Measurements from ENCODE around the gene WDR64. TPM values are rescaled to one million over a fixed set of nuclear protein-coding genes. Genes with fewer than 3 reads are reported as not detected.

Gene WDR64
- total RNA-seq, 1 experiment from 2014 or later: not detected

DNA sequence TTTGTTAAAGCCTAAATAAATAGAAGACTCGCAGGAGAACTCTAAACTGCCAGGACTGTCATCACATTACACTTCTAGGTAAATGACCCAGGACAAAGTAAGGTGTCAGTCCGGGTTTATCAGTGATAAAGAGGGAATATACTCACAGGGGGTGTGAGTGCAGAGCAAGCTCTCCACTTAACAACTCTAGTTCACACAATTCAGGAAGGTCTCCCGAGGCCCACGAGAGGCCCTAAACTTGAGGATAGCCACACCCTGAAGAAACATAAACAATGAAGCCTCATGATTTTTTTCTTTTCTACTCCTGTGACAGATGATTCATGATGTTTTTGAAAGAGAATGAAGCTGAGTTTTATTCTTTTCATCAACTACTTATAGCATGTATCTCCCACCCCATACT is 130.3 kb downstream of the WDR64 start:
- Histone ChIP-seq H3K9me3 (ENCODE audit: low read depth, low read length, poor library complexity, severe bottlenecking) (no peaks in the 10 kb centered on the region), H3K27ac (ENCODE audit: low read depth, low read length, poor library complexity, severe bottlenecking) (no peak overlapping the region), H3K36me3 (ENCODE audit: insufficient read depth, low read length, poor library complexity, severe bottlenecking) (no peaks in the 10 kb centered on the region), H3K27me3 (replicated peaks; ENCODE audit: insufficient read depth, low read depth, low read length, poor library complexity) (no peaks in the 10 kb centered on the region), H3K4me3 (ENCODE audit: low read depth, low read length, poor library complexity, severe bottlenecking) (no peak overlapping the region), H3K4me1 (ENCODE audit: insufficient read depth, low read length, poor library complexity, severe bottlenecking) (no peaks in the 10 kb centered on the region)
- ChIA-PET POLR2A (ENCODE audit: low non-redundant PET) (no interaction called here), CTCF (no interaction called here)
- BruUV-seq (replicated peaks): no TSS peak
- no peak for TF ChIP-seq EZH2 (IDR thresholded peaks at IDR 0.05; ENCODE audit: borderline replicate concordance, low read depth, low read length, poor library complexity, severe bottlenecking)
- TF ChIP-seq, protein P1, sequence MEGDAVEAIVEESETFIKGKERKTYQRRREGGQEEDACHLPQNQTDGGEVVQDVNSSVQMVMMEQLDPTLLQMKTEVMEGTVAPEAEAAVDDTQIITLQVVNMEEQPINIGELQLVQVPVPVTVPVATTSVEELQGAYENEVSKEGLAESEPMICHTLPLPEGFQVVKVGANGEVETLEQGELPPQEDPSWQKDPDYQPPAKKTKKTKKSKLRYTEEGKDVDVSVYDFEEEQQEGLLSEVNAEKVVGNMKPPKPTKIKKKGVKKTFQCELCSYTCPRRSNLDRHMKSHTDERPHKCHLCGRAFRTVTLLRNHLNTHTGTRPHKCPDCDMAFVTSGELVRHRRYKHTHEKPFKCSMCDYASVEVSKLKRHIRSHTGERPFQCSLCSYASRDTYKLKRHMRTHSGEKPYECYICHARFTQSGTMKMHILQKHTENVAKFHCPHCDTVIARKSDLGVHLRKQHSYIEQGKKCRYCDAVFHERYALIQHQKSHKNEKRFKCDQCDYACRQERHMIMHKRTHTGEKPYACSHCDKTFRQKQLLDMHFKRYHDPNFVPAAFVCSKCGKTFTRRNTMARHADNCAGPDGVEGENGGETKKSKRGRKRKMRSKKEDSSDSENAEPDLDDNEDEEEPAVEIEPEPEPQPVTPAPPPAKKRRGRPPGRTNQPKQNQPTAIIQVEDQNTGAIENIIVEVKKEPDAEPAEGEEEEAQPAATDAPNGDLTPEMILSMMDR (conservative IDR thresholded peaks at IDR 0.05; ENCODE audit: low read depth, low read length): no peak
- no peak for DNase-seq (ENCODE audit: low spot score)
- intact Hi-C loops (cut with micrococcal nuclease; ENCODE audit: unreplicated experiment): no loop called here

DNA sequence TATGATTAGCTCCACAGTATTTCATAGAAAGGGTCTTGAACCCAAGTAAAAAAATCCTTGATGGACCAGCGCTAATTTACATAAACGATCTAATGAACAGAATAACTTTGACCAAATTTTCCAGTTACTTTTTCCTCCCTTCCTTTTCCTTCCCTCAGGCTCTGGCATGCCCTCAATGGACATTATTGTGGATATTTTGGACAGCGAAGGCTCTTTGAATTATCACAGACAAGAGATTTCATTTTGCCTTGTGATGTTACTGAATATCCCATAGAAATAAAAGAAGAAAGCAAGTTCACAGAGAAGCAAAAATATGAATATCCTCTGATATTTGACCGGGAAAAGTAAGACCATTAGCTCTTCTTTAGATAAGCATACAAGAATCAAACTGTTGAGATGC is 135.6 kb downstream of the WDR64 start:
- H3K4me3 ChIP-seq (ENCODE audit: low read depth, low read length, poor library complexity, severe bottlenecking): no peak overlapping the region
- CTCF ChIA-PET: no interaction called here
- TF ChIP-seq, protein P1 (conservative IDR thresholded peaks at IDR 0.05; ENCODE audit: low read depth, low read length): no peak
- TF ChIP-seq EZH2 (IDR thresholded peaks at IDR 0.05; ENCODE audit: borderline replicate concordance, low read depth, low read length, poor library complexity, severe bottlenecking): no peak
- H3K9me3 ChIP-seq (ENCODE audit: low read depth, low read length, poor library complexity, severe bottlenecking): no peaks in the 10 kb centered on the region
- DNase-seq (ENCODE audit: low spot score): no peak
- H3K36me3 ChIP-seq (ENCODE audit: insufficient read depth, low read length, poor library complexity, severe bottlenecking): no peaks in the 10 kb centered on the region
- no peak overlapping the region for H3K27ac ChIP-seq (ENCODE audit: low read depth, low read length, poor library complexity, severe bottlenecking)
- H3K27me3 ChIP-seq (replicated peaks; ENCODE audit: insufficient read depth, low read depth, low read length, poor library complexity): no peaks in the 10 kb centered on the region
- no TSS peak for BruUV-seq (replicated peaks)
- no peaks in the 10 kb centered on the region for H3K4me1 ChIP-seq (ENCODE audit: insufficient read depth, low read length, poor library complexity, severe bottlenecking)
- intact Hi-C loops (cut with micrococcal nuclease; ENCODE audit: unreplicated experiment): no loop called here
- POLR2A ChIA-PET (ENCODE audit: low non-redundant PET): no interaction called here

DNA sequence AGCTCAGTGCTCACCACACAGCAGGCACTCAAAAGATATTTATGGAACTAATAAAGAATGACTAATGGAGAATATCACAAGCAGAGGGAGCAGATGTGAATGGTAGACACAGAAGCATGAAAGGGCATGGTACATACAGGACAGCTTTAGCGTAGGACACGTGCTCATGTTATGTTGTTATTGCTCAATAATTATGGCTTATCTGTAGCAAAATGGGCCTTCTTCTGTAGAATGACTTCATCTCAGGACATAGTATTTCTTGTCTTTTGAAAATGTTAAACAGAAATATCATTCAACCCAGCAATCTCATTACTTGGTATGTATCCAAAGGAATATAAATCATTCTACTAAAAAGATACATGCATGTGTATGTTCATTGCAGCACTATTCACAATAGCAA is 137.0 kb downstream of the WDR64 start:
- no peaks in the 10 kb centered on the region for H3K27me3 ChIP-seq (replicated peaks; ENCODE audit: insufficient read depth, low read depth, low read length, poor library complexity)
- ChIA-PET CTCF (no interaction called here), POLR2A (ENCODE audit: low non-redundant PET) (no interaction called here)
- no peak overlapping the region for H3K4me3 ChIP-seq (ENCODE audit: low read depth, low read length, poor library complexity, severe bottlenecking)
- no peaks in the 10 kb centered on the region for H3K9me3 ChIP-seq (ENCODE audit: low read depth, low read length, poor library complexity, severe bottlenecking)
- no peaks in the 10 kb centered on the region for H3K36me3 ChIP-seq (ENCODE audit: insufficient read depth, low read length, poor library complexity, severe bottlenecking)
- no TSS peak for BruUV-seq (replicated peaks)
- DNase-seq (ENCODE audit: low spot score): no peak
- TF ChIP-seq EZH2 (IDR thresholded peaks at IDR 0.05; ENCODE audit: borderline replicate concordance, low read depth, low read length, poor library complexity, severe bottlenecking): no peak
- TF ChIP-seq, protein P1 (conservative IDR thresholded peaks at IDR 0.05; ENCODE audit: low read depth, low read length): no peak
- intact Hi-C loops (cut with micrococcal nuclease; ENCODE audit: unreplicated experiment): no loop called here
- H3K27ac ChIP-seq (ENCODE audit: low read depth, low read length, poor library complexity, severe bottlenecking): no peak overlapping the region
- H3K4me1 ChIP-seq (ENCODE audit: insufficient read depth, low read length, poor library complexity, severe bottlenecking): no peaks in the 10 kb centered on the region

All from A673 (cell line).